OCI-LY3 (cell line): ENCODE data around the gene SYT1.

Source experiments
- CTCF ChIP-seq: fragments of 200-600, 300-600 bp; sonication (generic); IDR thresholded peaks from 2 replicates; pipeline ENCODE4 v1.5.1; 2014; ENCODE audit warnings: antibody characterized with exemption, low read length, low read depth
- EZH2phosphoT487 ChIP-seq: fragments of 200-600 bp; shearing (Covaris generic); IDR thresholded peaks from 2 replicates; pipeline ENCODE4 v1.6.1; 2018; ENCODE audit warnings: antibody characterized with exemption, mixed run types, low read depth

GRCh38 chr12:79046021-79046420 is 181.4 kb downstream of the SYT1 start:
- TF ChIP-seq CTCF (no peak), EZH2phosphoT487 (no peak)
